ENCODE data around the gene TRNAU1AP.

- no peak for TF ChIP-seq POLR2A (IDR thresholded peaks at IDR 0.05)
- no peak for TF ChIP-seq CTCF (IDR thresholded peaks at IDR 0.05)
- no peak for TF ChIP-seq EP300 (IDR thresholded peaks at IDR 0.05)
These were observed 14.6 kb upstream of the TRNAU1AP start for GRCh38 chr1:28538286-28538685.
